Small intestine (tissue), 7 donors: ENCODE data around the gene CHMP1B. TPM values are rescaled to one million over a fixed set of nuclear protein-coding genes. Genes with fewer than 3 reads are reported as not detected.

ENCODE experiments used
- DNase-seq, 2 donors: peaks; one replicate each; pipeline versions ENCODE4 v3.0.0 to v3.0.0-alpha.2; 2013
- FAIRE-seq: peaks from 2 replicates; lab custom pipeline; 2012; peaks lifted over from hg19 to GRCh38; lab: Jason Lieb, UNC
- H3K27ac ChIP-seq, 3 donors: one replicate each; pipeline ENCODE4 v1.5.1; 2013; ENCODE audit warnings: low read length in 2 of 3, mild to moderate bottlenecking in 2 of 3, control low read depth in 1 of 3, inconsistent platforms in 1 of 3, low read depth in 1 of 3, moderate library complexity in 1 of 3
- H3K27me3 ChIP-seq, 3 donors: one replicate each; pipeline ENCODE4 v1.6.1; 2013; ENCODE audit warnings: low read length in 3 of 3, inconsistent platforms in 1 of 3; ENCODE audit not compliant: control insufficient read depth in 3 of 3, insufficient read depth in 3 of 3
- H3K36me3 ChIP-seq, 3 donors: one replicate each; pipeline ENCODE4 v1.6.1; 2013; ENCODE audit warnings: low read length in 3 of 3, inconsistent platforms in 1 of 3, low read depth in 1 of 3, mild to moderate bottlenecking in 1 of 3, moderate library complexity in 1 of 3; ENCODE audit not compliant: control insufficient read depth in 3 of 3, insufficient read depth in 2 of 3
- H3K4me1 ChIP-seq, 3 donors: one replicate each; pipeline ENCODE4 v1.6.1; 2013; ENCODE audit warnings: low read length in 2 of 3, inconsistent platforms in 1 of 3, low read depth in 1 of 3, mild to moderate bottlenecking in 1 of 3, moderate library complexity in 1 of 3; ENCODE audit not compliant: control insufficient read depth in 3 of 3, insufficient read depth in 2 of 3
- H3K4me3 ChIP-seq, 3 donors: one replicate each; pipeline ENCODE4 v1.5.1; 2013; ENCODE audit warnings: low read length in 3 of 3, control low read depth in 1 of 3, inconsistent platforms in 1 of 3, low read depth in 1 of 3, mild to moderate bottlenecking in 1 of 3, moderate library complexity in 1 of 3
- H3K9me3 ChIP-seq, 2 donors: one replicate each; pipeline ENCODE4 v1.6.1; 2013; ENCODE audit warnings: low read depth in 1 of 2, low read length in 1 of 2; ENCODE audit not compliant: control insufficient read depth in 2 of 2, insufficient read depth in 1 of 2
- WGBS, 3 donors: extraction: QIAGEN DNeasy Blood & Tissue Kit; methylation state at CpG; one replicate each; pipeline ENCODE4 v1.1.7; 2013; 5-methylcytosine and 5-hydroxymethylcytosine counted together
- polyA plus RNA-seq, 4 donors: library from polyadenylated mRNA; stranded (reverse) in 3 of 4; unstranded in 1 of 4; fragments of 200-250 nt in 3 of 4; fragments of 120-200 nt in 1 of 4; gene quantifications; one replicate each; pipeline versions ENCODE4 v1.2.1 to v1.2.3, GENCODE V29; 2013
- donor health status: healthy with polysubstance abuse.
- donor health status: control.
- donor health status: control.
- donor health status: Bipolar disorder and iron deficiency.
- donor health status: healthy.

The CHMP1B gene
- polyA plus RNA-seq, 4 donors = 38.1 to 71.3 (median 60.8) TPM

- no peak overlapping the region for H3K27ac ChIP-seq
- H3K27me3 ChIP-seq = no peaks in the 10 kb centered on the region
- FAIRE-seq (no peak), DNase-seq (no peak)
- no peaks in the 10 kb centered on the region for H3K9me3 ChIP-seq
- no peaks in the 10 kb centered on the region for H3K36me3 ChIP-seq
- H3K4me3 ChIP-seq = no peak overlapping the region
- no peaks in the 10 kb centered on the region for H3K4me1 ChIP-seq
- WGBS, 3 donors = 44 to 60% (median 57%) methylated on average over 5 of the region's 5 CpGs
Observed at GRCh38 chr18:11823545-11823944, 27.7 kb upstream of the CHMP1B start.

- Histone ChIP-seq H3K27me3 (no peaks in the 10 kb centered on the region), H3K4me3 (no peak overlapping the region), H3K27ac (no peak overlapping the region), H3K36me3 (no peaks in the 10 kb centered on the region), H3K4me1 (no peaks in the 10 kb centered on the region), H3K9me3 (no peaks in the 10 kb centered on the region)
- WGBS, 3 donors = 76 to 85% (median 81%) methylated on average over 12 of the region's 12 CpGs
- FAIRE-seq (no peak), DNase-seq (peak; percentile 11 to 17)
Observed at GRCh38 chr18:11826836-11827235, 24.4 kb upstream of the CHMP1B start.

GRCh38 chr18:11828786-11829432, 22.3 kb upstream of the CHMP1B start:
- WGBS, 3 donors = 74 to 80% (median 79%) methylated on average over 6 of the region's 6 CpGs
- no peaks in the 10 kb centered on the region for H3K9me3 ChIP-seq
- H3K36me3 ChIP-seq = no peaks in the 10 kb centered on the region
- no peaks in the 10 kb centered on the region for H3K4me1 ChIP-seq
- DNase-seq (no peak), FAIRE-seq (no peak)
- no peaks in the 10 kb centered on the region for H3K27me3 ChIP-seq
- no peak overlapping the region for H3K27ac ChIP-seq
- no peak overlapping the region for H3K4me3 ChIP-seq

GRCh38 chr18:11830585-11830984, 20.6 kb upstream of the CHMP1B start:
- Histone ChIP-seq H3K27ac (no peak overlapping the region), H3K9me3 (no peaks in the 10 kb centered on the region), H3K27me3 (no peaks in the 10 kb centered on the region), H3K36me3 (no peaks in the 10 kb centered on the region), H3K4me3 (no peak overlapping the region), H3K4me1 (no peaks in the 10 kb centered on the region)
- no peak for DNase-seq
- WGBS, 3 donors = 93 to 98% (median 94%) methylated on average over 4 of the region's 4 CpGs
- no peak for FAIRE-seq

GRCh38 chr18:11831921-11832320, 19.3 kb upstream of the CHMP1B start:
- DNase-seq (no peak), FAIRE-seq (no peak)
- WGBS, 3 donors = 77 to 84% (median 81%) methylated on average over 3 of the region's 3 CpGs
- no peaks in the 10 kb centered on the region for H3K27me3 ChIP-seq
- no peak overlapping the region for H3K27ac ChIP-seq
- no peaks in the 10 kb centered on the region for H3K9me3 ChIP-seq
- no peaks in the 10 kb centered on the region for H3K36me3 ChIP-seq
- H3K4me3 ChIP-seq = no peak overlapping the region
- no peaks in the 10 kb centered on the region for H3K4me1 ChIP-seq

- no peak for FAIRE-seq
- Histone ChIP-seq H3K9me3 (no peaks in the 10 kb centered on the region), H3K27ac (no peak overlapping the region), H3K27me3 (no peaks in the 10 kb centered on the region), H3K4me1 (no peaks in the 10 kb centered on the region), H3K36me3 (no peaks in the 10 kb centered on the region), H3K4me3 (no peak overlapping the region)
- 78 to 87% (median 80%) methylated on average over 5 of the region's 5 CpGs for WGBS, 3 donors
- DNase-seq = no peak
Observed at GRCh38 chr18:11834772-11835171, 16.4 kb upstream of the CHMP1B start.

- Histone ChIP-seq H3K9me3 (no peaks in the 10 kb centered on the region), H3K27ac (no peak overlapping the region), H3K4me1 (peaks cover 0 to 6% (median 0%) of the 10 kb centered on the region in 3 donors), H3K27me3 (no peaks in the 10 kb centered on the region), H3K4me3 (no peak overlapping the region), H3K36me3 (no peaks in the 10 kb centered on the region)
- no peak for DNase-seq
- no peak for FAIRE-seq
- 82 to 87% (median 84%) methylated on average over 6 of the region's 6 CpGs for WGBS, 3 donors
Observed at GRCh38 chr18:11839556-11839955, 11.7 kb upstream of the CHMP1B start.

- Histone ChIP-seq H3K4me3 (no peak overlapping the region), H3K36me3 (no peaks in the 10 kb centered on the region), H3K27me3 (no peaks in the 10 kb centered on the region), H3K4me1 (peaks cover 0 to 6% (median 0%) of the 10 kb centered on the region in 3 donors), H3K9me3 (no peaks in the 10 kb centered on the region), H3K27ac (peak overlapping the region in 1 of 3 donors; percentile 25)
- 42 to 53% (median 53%) methylated on average over 6 of the region's 6 CpGs for WGBS, 3 donors
- DNase-seq = peak in 1 of 2 donors; percentile 61
- no peak for FAIRE-seq
Observed at GRCh38 chr18:11840493-11840892, 10.7 kb upstream of the CHMP1B start.

- no peak overlapping the region for H3K4me3 ChIP-seq
- H3K27ac ChIP-seq = no peak overlapping the region
- H3K4me1 ChIP-seq = peaks cover 0 to 6% (median 0%) of the 10 kb centered on the region in 3 donors
- no peak for DNase-seq
- H3K27me3 ChIP-seq = no peaks in the 10 kb centered on the region
- no peaks in the 10 kb centered on the region for H3K9me3 ChIP-seq
- 72 to 79% (median 73%) methylated on average over 5 of the region's 5 CpGs for WGBS, 3 donors
- no peak for FAIRE-seq
- no peaks in the 10 kb centered on the region for H3K36me3 ChIP-seq
Observed at GRCh38 chr18:11842562-11842961, 8.7 kb upstream of the CHMP1B start.
